ENCODE data around the gene FAM149B1. TPM values are rescaled to one million over a fixed set of nuclear protein-coding genes. Genes with fewer than 3 reads are reported as not detected.

Gene FAM149B1
- total RNA-seq, 2 experiments from 2014 or later, result 7.0 to 7.7 TPM

- Histone ChIP-seq H3K4me3 (ENCODE audit: low read length) (no peak overlapping the region), H3K4me1 (ENCODE audit: insufficient read depth, low read length) (no peaks in the 10 kb centered on the region), H3K27ac (ENCODE audit: low read depth in 1 of 2, low read length in 2 of 2) (no peak overlapping the region), H3K27me3 (ENCODE audit: control insufficient read depth in 1 of 2, insufficient read depth in 2 of 2, low read length in 2 of 2) (no peaks in the 10 kb centered on the region), H3K9me3 (ENCODE audit: control insufficient read depth in 1 of 2, insufficient read depth in 1 of 2, low read length in 2 of 2) (no peaks in the 10 kb centered on the region), H3K36me3 (ENCODE audit: insufficient read depth, low read length) (peaks cover 21% of the 10 kb centered on the region)
- Mint-ChIP-seq H3K27me3 (no peaks in the 10 kb centered on the region), H3K4me1 (ENCODE audit: low read depth) (no peaks in the 10 kb centered on the region), H3K9me3 (no peaks in the 10 kb centered on the region), H3K4me3 (no peak overlapping the region), H3K36me3 (ENCODE audit: low read depth) (peaks cover 56% of the 10 kb centered on the region), H3K27ac (no peak overlapping the region)
- ChIA-PET CTCF (no interaction called here), POLR2A (no interaction called here)
- ATAC-seq (ENCODE audit: poor library complexity) (no peak), DNase-seq (no peak)
- TF ChIP-seq CTCF (IDR thresholded peaks at IDR 0.05), result no peak
- intact Hi-C loops (cut with DNase I, micrococcal nuclease), result no loop called here
Observed at GRCh38 chr10:73219384-73219783, 51.5 kb downstream of the FAM149B1 start.

GRCh38 chr10:73220989-73221388 is 53.1 kb downstream of the FAM149B1 start:
- H3K27me3 ChIP-seq (ENCODE audit: control insufficient read depth in 1 of 2, insufficient read depth in 2 of 2, low read length in 2 of 2), result no peaks in the 10 kb centered on the region
- no peak overlapping the region for H3K27ac Mint-ChIP-seq
- no peaks in the 10 kb centered on the region for H3K4me1 Mint-ChIP-seq (ENCODE audit: low read depth)
- no peaks in the 10 kb centered on the region for H3K4me1 ChIP-seq (ENCODE audit: insufficient read depth, low read length)
- peaks cover 44% of the 10 kb centered on the region for H3K36me3 Mint-ChIP-seq (ENCODE audit: low read depth)
- H3K4me3 Mint-ChIP-seq, result no peak overlapping the region
- H3K36me3 ChIP-seq (ENCODE audit: insufficient read depth, low read length), result peaks cover 20% of the 10 kb centered on the region
- intact Hi-C loops (cut with DNase I, micrococcal nuclease), result no loop called here
- no peak overlapping the region for H3K4me3 ChIP-seq (ENCODE audit: low read length)
- no peaks in the 10 kb centered on the region for H3K9me3 Mint-ChIP-seq
- no peak overlapping the region for H3K27ac ChIP-seq (ENCODE audit: low read depth in 1 of 2, low read length in 2 of 2)
- ChIA-PET POLR2A (no interaction called here), CTCF (no interaction called here)
- H3K9me3 ChIP-seq (ENCODE audit: control insufficient read depth in 1 of 2, insufficient read depth in 1 of 2, low read length in 2 of 2), result no peaks in the 10 kb centered on the region
- no peak for TF ChIP-seq CTCF (IDR thresholded peaks at IDR 0.05)
- H3K27me3 Mint-ChIP-seq, result no peaks in the 10 kb centered on the region
- DNase-seq (no peak), ATAC-seq (ENCODE audit: poor library complexity) (no peak)

GRCh38 chr10:73225518-73225917 is 57.6 kb downstream of the FAM149B1 start:
- Histone ChIP-seq H3K36me3 (ENCODE audit: insufficient read depth, low read length) (peaks cover 8% of the 10 kb centered on the region), H3K27me3 (ENCODE audit: control insufficient read depth in 1 of 2, insufficient read depth in 2 of 2, low read length in 2 of 2) (no peaks in the 10 kb centered on the region), H3K27ac (ENCODE audit: low read depth in 1 of 2, low read length in 2 of 2) (no peak overlapping the region), H3K4me3 (ENCODE audit: low read length) (no peak overlapping the region), H3K9me3 (ENCODE audit: control insufficient read depth in 1 of 2, insufficient read depth in 1 of 2, low read length in 2 of 2) (no peaks in the 10 kb centered on the region), H3K4me1 (ENCODE audit: insufficient read depth, low read length) (no peaks in the 10 kb centered on the region)
- H3K9me3 Mint-ChIP-seq, result no peaks in the 10 kb centered on the region
- POLR2A ChIA-PET, result no interaction called here
- no peak for ATAC-seq (ENCODE audit: poor library complexity)
- H3K4me1 Mint-ChIP-seq (ENCODE audit: low read depth), result no peaks in the 10 kb centered on the region
- H3K36me3 Mint-ChIP-seq (ENCODE audit: low read depth), result peaks cover 20% of the 10 kb centered on the region
- H3K27me3 Mint-ChIP-seq, result no peaks in the 10 kb centered on the region
- H3K4me3 Mint-ChIP-seq, result no peak overlapping the region
- no peak for TF ChIP-seq CTCF (IDR thresholded peaks at IDR 0.05)
- H3K27ac Mint-ChIP-seq, result no peak overlapping the region
- no peak for DNase-seq
- intact Hi-C loops (cut with DNase I, micrococcal nuclease), result no loop called here
- CTCF ChIA-PET, result no interaction called here
